ENCODE measurements around the gene TBC1D13. TPM values are rescaled to one million over a fixed set of nuclear protein-coding genes. Genes with fewer than 3 reads are reported as not detected.
"Not testable (repeated sequence)": the region's sequence is repeated elsewhere in the genome, so short reads cannot be mapped to it uniquely, and the experiment has no call there.

The TBC1D13 gene
- total RNA-seq, 6 experiments from 2014 or later, result 28.0 to 34.7 (median 30.3) TPM

DNA sequence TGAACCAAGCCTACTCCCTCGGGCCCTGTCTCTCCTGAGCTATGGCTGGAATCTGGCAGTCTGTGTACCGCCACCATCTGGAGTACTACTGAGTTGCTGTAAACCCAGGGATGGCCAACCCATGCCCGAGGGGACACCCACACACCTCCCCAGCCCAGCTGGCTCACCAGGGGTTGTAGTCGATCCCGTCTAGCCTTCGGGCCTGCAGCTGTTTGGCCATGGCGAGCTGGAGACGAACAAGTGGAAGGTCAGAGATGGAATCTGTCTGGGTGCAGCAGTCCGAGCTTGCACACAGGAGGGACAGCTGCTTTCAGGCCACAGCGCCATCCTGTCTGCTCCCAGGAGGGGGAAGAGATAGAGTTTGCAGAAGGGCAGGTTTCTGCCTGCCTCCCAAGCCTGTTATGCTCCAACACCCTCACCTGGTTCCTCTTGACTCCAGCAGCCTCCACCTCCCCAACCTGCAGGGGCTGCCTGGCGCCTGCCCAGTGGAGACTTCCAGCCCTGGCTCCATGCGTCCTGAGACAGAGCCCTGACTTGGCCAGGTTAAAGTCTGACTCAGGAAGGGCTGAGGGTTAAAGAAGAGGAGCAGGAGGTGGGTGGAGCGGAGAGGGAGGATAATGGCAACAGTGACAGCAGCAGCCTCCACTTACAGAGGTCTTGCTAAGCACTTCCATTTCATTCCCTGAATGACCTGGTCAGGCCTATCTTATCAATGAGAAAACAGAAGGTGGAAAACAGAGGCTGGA, 58.3 kb downstream of the TBC1D13 start:
- no peak for DNase-seq
- peaks cover 16% of the 10 kb centered on the region for H3K36me3 Mint-ChIP-seq (ENCODE audit: low read depth)
- H3K4me3 Mint-ChIP-seq, result no peak overlapping the region
- H3K4me1 Mint-ChIP-seq (ENCODE audit: low read depth), result no peaks in the 10 kb centered on the region
- no peak overlapping the region for H3K27ac Mint-ChIP-seq
- H3K9me3 Mint-ChIP-seq, result peaks cover 17% of the 10 kb centered on the region
- no peaks in the 10 kb centered on the region; the same call in 1 of the 2 replicates for H3K27me3 Mint-ChIP-seq (ENCODE audit: insufficient read depth)
- TF ChIP-seq, protein P1, sequence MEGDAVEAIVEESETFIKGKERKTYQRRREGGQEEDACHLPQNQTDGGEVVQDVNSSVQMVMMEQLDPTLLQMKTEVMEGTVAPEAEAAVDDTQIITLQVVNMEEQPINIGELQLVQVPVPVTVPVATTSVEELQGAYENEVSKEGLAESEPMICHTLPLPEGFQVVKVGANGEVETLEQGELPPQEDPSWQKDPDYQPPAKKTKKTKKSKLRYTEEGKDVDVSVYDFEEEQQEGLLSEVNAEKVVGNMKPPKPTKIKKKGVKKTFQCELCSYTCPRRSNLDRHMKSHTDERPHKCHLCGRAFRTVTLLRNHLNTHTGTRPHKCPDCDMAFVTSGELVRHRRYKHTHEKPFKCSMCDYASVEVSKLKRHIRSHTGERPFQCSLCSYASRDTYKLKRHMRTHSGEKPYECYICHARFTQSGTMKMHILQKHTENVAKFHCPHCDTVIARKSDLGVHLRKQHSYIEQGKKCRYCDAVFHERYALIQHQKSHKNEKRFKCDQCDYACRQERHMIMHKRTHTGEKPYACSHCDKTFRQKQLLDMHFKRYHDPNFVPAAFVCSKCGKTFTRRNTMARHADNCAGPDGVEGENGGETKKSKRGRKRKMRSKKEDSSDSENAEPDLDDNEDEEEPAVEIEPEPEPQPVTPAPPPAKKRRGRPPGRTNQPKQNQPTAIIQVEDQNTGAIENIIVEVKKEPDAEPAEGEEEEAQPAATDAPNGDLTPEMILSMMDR (IDR thresholded peaks at IDR 0.05), result no peak; the same call in 1 of the 2 replicates

DNA sequence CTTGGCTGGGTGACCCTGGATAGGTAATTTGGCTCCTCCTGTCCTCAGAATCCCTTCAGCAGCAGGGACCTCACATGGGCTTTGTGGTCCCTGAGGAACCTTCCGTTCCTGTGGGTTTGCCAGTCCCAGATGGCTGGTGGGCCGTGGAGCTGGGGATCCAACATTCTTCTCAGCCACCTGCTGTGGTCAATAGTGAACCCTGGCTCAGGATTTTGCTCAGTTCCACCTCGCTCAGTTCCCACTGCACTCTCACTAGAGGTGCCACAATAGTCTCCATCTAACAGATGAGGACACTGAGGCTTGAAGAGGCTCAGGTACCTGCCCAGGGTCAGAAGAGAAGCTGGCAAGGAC, 59.6 kb downstream of the TBC1D13 start:
- Mint-ChIP-seq H3K9me3 (peaks cover 30% of the 10 kb centered on the region), H3K27me3 (ENCODE audit: insufficient read depth) (no peaks in the 10 kb centered on the region; the same call in 1 of the 2 replicates), H3K4me1 (ENCODE audit: low read depth) (no peaks in the 10 kb centered on the region), H3K27ac (no peak overlapping the region), H3K36me3 (ENCODE audit: low read depth) (peaks cover 29% of the 10 kb centered on the region), H3K4me3 (no peak overlapping the region)
- no peak for DNase-seq
- TF ChIP-seq, protein P1 (IDR thresholded peaks at IDR 0.05), result no peak

DNA sequence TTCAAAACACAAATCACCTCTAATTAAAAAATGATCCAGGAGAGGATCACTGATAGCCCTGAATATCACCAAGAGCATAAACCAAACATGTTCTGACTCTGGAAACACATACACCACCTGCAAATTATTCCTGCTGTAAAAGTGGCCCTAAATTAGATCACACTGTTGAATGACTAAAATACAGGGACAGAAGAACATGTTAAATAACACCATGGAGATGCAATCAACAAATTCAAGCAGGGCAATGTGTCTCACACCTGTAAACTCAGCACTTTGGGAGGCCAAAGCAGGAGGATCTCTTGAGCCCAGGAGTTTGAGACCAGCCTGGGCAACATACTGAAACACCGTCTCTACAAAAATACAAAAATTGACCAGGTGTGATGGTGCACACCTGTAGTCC, 60.8 kb downstream of the TBC1D13 start:
- no peak overlapping the region for H3K4me3 Mint-ChIP-seq
- H3K9me3 Mint-ChIP-seq, result peaks cover 30% of the 10 kb centered on the region
- no peaks in the 10 kb centered on the region for H3K27me3 Mint-ChIP-seq (ENCODE audit: insufficient read depth)
- DNase-seq, result no peak
- TF ChIP-seq, protein P1 (IDR thresholded peaks at IDR 0.05), result no peak
- no peak overlapping the region for H3K27ac Mint-ChIP-seq
- peaks cover 29% of the 10 kb centered on the region for H3K36me3 Mint-ChIP-seq (ENCODE audit: low read depth)
- H3K4me1 Mint-ChIP-seq (ENCODE audit: low read depth), result no peaks in the 10 kb centered on the region

DNA sequence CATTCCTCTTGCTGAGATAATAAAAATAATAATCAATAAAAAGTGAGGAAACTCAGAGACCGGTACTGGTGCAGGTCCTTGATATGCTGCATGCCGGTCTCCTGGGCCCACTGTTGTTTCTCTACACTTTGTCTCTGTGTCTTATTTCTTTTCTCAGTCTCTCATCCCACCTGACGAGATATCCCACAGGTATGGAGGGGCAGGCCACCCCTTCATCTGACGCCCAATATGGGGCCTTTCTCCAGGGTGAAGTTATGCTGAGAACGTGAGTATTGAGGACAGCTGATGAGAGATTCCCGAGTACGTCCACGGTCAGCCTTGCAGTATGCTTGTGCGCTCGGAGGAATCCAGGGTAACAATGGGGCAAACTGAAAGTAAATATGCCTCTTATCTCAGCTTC, 64.0 kb downstream of the TBC1D13 start:
- not testable (repeated sequence) for H3K4me1 Mint-ChIP-seq (ENCODE audit: low read depth); H3K27ac Mint-ChIP-seq; DNase-seq; H3K4me3 Mint-ChIP-seq; H3K27me3 Mint-ChIP-seq (ENCODE audit: insufficient read depth)
- Mint-ChIP-seq H3K9me3 (peaks cover 30% of the 10 kb centered on the region), H3K36me3 (ENCODE audit: low read depth) (peaks cover 29% of the 10 kb centered on the region)

DNA sequence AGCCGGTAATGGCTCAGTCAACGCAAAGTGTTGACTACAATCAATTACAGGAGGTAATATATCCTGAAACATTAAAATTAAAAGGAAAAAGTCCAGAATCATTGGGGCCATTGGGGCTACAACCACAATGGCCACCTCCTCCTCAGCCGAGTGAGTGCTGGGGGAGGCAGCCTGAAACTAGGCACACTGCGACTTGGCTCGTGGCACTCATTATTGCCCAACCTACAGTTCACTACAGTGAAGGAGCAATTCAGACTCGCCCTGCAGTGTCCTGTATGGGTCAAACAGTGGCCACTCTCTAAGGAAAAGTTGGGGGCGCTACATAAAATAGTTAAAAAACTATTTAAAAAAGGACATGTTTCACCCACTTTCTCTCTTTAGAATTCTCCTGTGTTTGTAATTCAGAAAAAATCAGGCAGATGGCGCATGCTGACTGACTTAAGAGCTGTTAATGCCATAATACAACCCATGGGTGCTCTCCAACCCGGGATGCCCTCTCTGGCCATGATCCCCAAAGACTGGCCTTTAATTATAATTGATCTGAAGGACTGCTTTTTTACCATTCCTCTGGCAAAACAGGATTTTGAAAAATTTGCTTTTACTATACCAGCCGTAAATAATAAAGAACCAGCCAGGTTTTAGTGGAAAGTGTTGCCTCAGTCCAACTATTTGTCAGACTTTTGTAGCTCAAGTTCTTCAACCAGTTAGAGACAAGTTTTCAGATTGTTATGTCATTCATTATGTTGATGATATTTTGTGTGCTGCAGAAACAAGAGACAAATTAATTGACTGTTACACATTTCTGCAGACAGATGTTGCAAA, 64.9 kb downstream of the TBC1D13 start:
- H3K4me3 Mint-ChIP-seq; H3K4me1 Mint-ChIP-seq (ENCODE audit: low read depth); H3K27me3 Mint-ChIP-seq (ENCODE audit: insufficient read depth); H3K27ac Mint-ChIP-seq: not testable (repeated sequence)
- Mint-ChIP-seq H3K9me3 (peaks cover 30% of the 10 kb centered on the region), H3K36me3 (ENCODE audit: low read depth) (peaks cover 29% of the 10 kb centered on the region)
- peak; percentile 64 for DNase-seq
- TF ChIP-seq, protein P1 (IDR thresholded peaks at IDR 0.05), result peak; percentile 82

DNA sequence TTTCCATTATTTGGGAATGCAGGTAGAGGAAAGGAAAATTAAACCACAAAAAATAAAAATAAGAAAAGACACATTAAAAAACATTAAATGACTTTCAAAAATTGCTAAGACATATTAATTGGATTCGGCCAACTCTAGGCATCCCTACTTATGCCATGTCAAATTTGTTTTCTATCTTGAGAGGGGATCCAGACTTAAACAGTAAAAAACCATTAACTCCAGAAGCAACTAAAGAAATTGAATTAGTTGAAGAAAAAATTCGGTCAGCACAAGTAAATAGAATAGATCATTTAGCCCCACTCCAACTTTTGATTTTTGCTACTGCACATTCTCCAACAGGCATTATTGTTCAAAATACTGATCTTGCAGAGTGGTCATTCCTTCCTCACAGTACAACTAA, 65.6 kb downstream of the TBC1D13 start:
- H3K27me3 Mint-ChIP-seq (ENCODE audit: insufficient read depth); DNase-seq; H3K27ac Mint-ChIP-seq; H3K4me3 Mint-ChIP-seq; H3K4me1 Mint-ChIP-seq (ENCODE audit: low read depth): not testable (repeated sequence)
- Mint-ChIP-seq H3K36me3 (ENCODE audit: low read depth) (peaks cover 26% of the 10 kb centered on the region), H3K9me3 (peaks cover 29% of the 10 kb centered on the region)

DNA sequence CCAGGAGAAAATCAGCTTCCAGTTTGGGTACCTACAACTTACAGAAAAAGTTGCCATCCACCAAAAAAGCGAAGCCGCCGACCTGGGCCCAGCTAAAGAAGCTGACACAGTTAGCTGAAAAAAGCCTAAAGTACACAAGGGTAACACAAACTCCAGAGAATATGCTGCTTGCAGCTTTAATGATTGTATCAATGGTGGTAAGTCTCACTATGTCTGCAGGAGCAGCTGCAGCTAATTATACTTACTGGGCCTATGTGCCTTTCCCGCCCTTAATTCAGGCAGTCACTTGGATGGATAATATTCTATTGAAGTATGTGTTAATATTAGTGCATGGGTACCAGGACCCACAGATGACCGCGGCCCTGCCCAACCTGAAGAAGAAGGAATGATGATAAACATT, 67.4 kb downstream of the TBC1D13 start:
- not testable (repeated sequence) for DNase-seq; H3K27ac Mint-ChIP-seq; H3K4me3 Mint-ChIP-seq; H3K4me1 Mint-ChIP-seq (ENCODE audit: low read depth); H3K27me3 Mint-ChIP-seq (ENCODE audit: insufficient read depth)
- Mint-ChIP-seq H3K36me3 (ENCODE audit: low read depth) (peaks cover 19% of the 10 kb centered on the region), H3K9me3 (peaks cover 18% of the 10 kb centered on the region)

DNA sequence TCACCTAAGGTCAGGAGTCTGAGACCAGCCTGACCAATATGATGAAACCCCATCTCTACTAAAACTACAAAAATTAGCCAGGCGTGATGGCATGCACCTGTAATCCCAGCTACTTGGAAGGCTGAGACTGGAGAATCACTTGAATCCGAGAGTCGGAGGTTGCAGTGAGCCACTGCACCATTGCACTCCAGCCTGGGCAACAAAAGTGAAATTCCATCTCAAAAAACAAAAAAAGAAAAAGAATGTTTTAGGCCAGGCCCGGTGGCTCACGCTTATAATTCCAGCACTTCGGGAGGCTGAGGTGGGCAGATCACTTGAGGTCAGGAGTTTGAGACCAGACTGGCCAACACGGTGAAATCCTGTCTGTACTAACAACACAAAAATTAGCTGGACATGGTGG, 71.4 kb downstream of the TBC1D13 start:
- H3K27me3 Mint-ChIP-seq (ENCODE audit: insufficient read depth); H3K36me3 Mint-ChIP-seq (ENCODE audit: low read depth); DNase-seq; H3K4me1 Mint-ChIP-seq (ENCODE audit: low read depth); H3K9me3 Mint-ChIP-seq; H3K4me3 Mint-ChIP-seq; H3K27ac Mint-ChIP-seq: not testable (repeated sequence)
